ENCODE results near the gene SPC24. TPM values are rescaled to one million over a fixed set of nuclear protein-coding genes. Genes with fewer than 3 reads are reported as not detected.
"Not testable (repeated sequence)": the region's sequence is repeated elsewhere in the genome, so short reads cannot be mapped to it uniquely, and the experiment has no call there.

The SPC24 gene
- total RNA-seq, 2 donors from 2014 or later: 0.62 to 0.89 TPM

DNA sequence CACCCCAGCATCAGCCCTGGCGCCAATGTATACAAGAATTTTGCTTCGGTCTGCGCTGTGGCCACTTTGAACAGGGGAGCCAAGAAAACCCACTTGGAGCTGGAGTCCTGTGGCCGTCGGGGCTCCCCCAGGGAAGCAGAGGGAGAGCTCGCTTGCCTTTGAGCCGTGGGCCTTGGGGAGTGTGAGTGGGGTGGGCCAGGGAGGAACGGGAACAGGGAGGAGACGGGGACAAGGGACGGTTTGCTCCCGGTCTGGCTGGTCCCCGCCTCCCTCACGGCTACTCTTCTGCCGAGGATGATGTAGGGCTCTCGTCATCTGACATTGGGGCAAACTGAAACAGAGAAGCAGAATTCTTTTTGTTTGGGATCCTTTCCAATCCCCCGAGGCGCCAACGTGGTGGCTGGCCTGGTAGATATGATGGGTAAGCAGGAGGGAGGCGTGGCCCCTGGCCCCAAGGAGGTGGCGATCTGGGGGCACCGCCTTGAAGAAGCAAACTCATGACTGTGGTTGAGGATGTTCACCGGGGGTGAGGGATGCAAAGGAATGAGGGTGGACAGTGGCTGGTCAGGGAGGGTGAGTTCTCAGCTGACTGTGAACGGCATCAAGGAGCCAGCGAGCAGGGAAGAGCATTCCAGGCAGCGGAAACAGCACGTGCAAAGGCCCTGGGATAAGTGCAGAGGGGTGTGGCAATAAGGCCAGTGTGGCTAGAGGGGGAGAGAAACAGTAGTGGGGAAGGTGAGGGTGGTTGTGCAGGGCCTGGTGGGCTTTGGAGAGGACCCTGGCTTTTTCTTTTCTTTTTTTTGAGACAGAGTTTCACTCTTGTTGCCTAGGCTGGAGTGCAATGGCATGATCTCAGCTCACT lies 10.9 kb upstream of the SPC24 start:
- H3K4me3 Mint-ChIP-seq: no peak overlapping the region
- no peaks in the 10 kb centered on the region for H3K36me3 Mint-ChIP-seq (ENCODE audit: low read depth)
- peaks cover 5% of the 10 kb centered on the region for H3K27me3 Mint-ChIP-seq
- no peak for ATAC-seq
- no peak for DNase-seq
- H3K9me3 ChIP-seq (ENCODE audit: control insufficient read depth, low read length, poor library complexity, severe bottlenecking): no peaks in the 10 kb centered on the region
- H3K4me1 Mint-ChIP-seq: no peaks in the 10 kb centered on the region
- H3K27ac Mint-ChIP-seq: no peak overlapping the region

DNA sequence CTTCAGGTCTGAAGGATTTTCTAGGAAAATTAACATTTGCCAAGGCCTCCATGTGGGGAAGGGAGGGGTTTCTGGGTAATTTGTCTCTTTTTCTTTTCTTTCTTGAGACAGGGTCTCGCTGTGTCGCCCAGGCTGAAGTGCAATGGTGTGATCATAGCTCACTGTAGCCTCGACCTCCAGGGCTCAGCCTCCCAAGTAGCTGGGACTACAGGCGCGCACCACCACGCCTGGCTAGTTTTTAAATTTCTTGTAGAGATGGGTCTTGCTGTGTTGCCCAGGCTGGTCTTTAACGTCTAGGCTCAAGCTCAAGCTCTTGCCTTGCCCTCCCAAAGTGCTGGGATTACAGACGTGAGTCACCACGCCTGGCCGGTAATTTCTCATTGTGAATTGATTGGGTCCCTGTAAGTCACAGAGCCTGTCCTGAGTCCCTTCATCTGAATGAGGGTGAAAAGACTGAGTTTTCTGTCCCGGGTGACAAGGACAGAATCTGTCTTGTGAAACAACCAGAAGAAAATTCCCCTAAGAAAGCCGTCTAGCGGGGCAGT lies 10.0 kb upstream of the SPC24 start:
- Mint-ChIP-seq H3K36me3 (ENCODE audit: low read depth) (no peaks in the 10 kb centered on the region), H3K4me3 (no peak overlapping the region), H3K27me3 (peaks cover 5% of the 10 kb centered on the region), H3K4me1 (no peaks in the 10 kb centered on the region), H3K27ac (no peak overlapping the region)
- DNase-seq (no peak), ATAC-seq (no peak)
- no peaks in the 10 kb centered on the region for H3K9me3 ChIP-seq (ENCODE audit: control insufficient read depth, low read length, poor library complexity, severe bottlenecking)

GRCh38 chr19:11164879-11165406 lies 9.4 kb upstream of the SPC24 start:
- Mint-ChIP-seq H3K27me3 (peaks cover 5% of the 10 kb centered on the region), H3K4me1 (no peaks in the 10 kb centered on the region), H3K36me3 (ENCODE audit: low read depth) (no peaks in the 10 kb centered on the region), H3K27ac (no peak overlapping the region), H3K4me3 (no peak overlapping the region)
- DNase-seq (no peak), ATAC-seq (no peak)
- no peaks in the 10 kb centered on the region for H3K9me3 ChIP-seq (ENCODE audit: control insufficient read depth, low read length, poor library complexity, severe bottlenecking)

- H3K36me3 Mint-ChIP-seq (ENCODE audit: low read depth): no peaks in the 10 kb centered on the region
- no peaks in the 10 kb centered on the region for H3K4me1 Mint-ChIP-seq
- H3K4me3 Mint-ChIP-seq: no peak overlapping the region
- ATAC-seq (no peak), DNase-seq (no peak)
- no peaks in the 10 kb centered on the region for H3K9me3 ChIP-seq (ENCODE audit: control insufficient read depth, low read length, poor library complexity, severe bottlenecking)
- H3K27me3 Mint-ChIP-seq: peaks cover 5% of the 10 kb centered on the region
- no peak overlapping the region for H3K27ac Mint-ChIP-seq
Observed at GRCh38 chr19:11164296-11164695, 8.7 kb upstream of the SPC24 start.

DNA sequence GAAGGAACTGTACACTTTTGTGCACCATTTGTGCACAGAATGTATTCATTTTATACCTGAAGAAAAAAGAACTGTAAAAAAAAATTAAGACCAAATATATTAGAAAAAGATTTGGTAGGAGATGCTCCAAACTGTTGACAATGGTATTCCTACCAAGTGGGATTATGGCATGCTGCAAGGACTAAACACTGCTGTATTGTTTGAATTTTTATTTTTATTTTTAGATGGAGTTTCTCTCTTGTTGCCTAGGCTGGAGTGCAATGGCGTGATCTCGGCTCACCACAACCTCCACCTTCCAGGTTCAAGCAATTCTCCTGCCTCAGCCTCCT lies 4.8 kb upstream of the SPC24 start:
- not testable (repeated sequence) for H3K9me3 ChIP-seq (ENCODE audit: control insufficient read depth, low read length, poor library complexity, severe bottlenecking); ATAC-seq; H3K27ac Mint-ChIP-seq; H3K4me1 Mint-ChIP-seq; H3K4me3 Mint-ChIP-seq; H3K27me3 Mint-ChIP-seq; H3K36me3 Mint-ChIP-seq (ENCODE audit: low read depth); DNase-seq

GRCh38 chr19:11159598-11160439 lies 4.2 kb upstream of the SPC24 start:
- Mint-ChIP-seq H3K27ac (no peak overlapping the region), H3K4me3 (no peak overlapping the region), H3K36me3 (ENCODE audit: low read depth) (no peaks in the 10 kb centered on the region), H3K4me1 (peaks cover 3% of the 10 kb centered on the region), H3K27me3 (peaks cover 3% of the 10 kb centered on the region)
- no peak for DNase-seq
- H3K9me3 ChIP-seq (ENCODE audit: control insufficient read depth, low read length, poor library complexity, severe bottlenecking): no peaks in the 10 kb centered on the region
- no peak for ATAC-seq

DNA sequence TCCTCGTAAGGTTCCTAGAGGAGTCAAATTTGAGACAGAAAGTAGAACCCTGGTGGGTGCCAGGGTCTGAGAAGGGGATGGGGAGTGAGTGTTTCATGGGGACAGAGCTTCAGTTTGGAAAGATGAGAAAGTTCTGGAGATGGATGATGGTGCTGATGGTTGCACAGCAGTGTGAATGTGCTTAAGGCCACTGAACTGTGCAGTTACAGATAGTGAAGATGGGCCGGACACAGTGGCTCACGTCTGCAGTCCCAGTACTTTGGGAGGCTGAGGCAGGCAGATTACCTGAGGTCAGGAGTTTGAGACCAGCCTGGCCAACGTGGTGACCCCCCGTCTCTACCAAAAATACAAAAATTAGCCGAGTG lies 917 bp downstream of the SPC24 start:
- Mint-ChIP-seq H3K27ac (peak overlapping the region; percentile 88), H3K4me1 (peaks cover 8% of the 10 kb centered on the region), H3K4me3 (peak overlapping the region; percentile 90), H3K36me3 (ENCODE audit: low read depth) (no peaks in the 10 kb centered on the region), H3K27me3 (no peaks in the 10 kb centered on the region)
- DNase-seq (no peak), ATAC-seq (no peak)
- H3K9me3 ChIP-seq (ENCODE audit: control insufficient read depth, low read length, poor library complexity, severe bottlenecking): no peaks in the 10 kb centered on the region

GRCh38 chr19:11152318-11153062 lies 3.1 kb downstream of the SPC24 start:
- no peaks in the 10 kb centered on the region for H3K9me3 ChIP-seq (ENCODE audit: control insufficient read depth, low read length, poor library complexity, severe bottlenecking)
- H3K4me3 Mint-ChIP-seq: no peak overlapping the region
- no peaks in the 10 kb centered on the region for H3K27me3 Mint-ChIP-seq
- peaks cover 8% of the 10 kb centered on the region for H3K4me1 Mint-ChIP-seq
- ATAC-seq (no peak), DNase-seq (no peak)
- no peaks in the 10 kb centered on the region for H3K36me3 Mint-ChIP-seq (ENCODE audit: low read depth)
- H3K27ac Mint-ChIP-seq: peak overlapping the region; percentile 24

GRCh38 chr19:11151181-11151580 lies 4.4 kb downstream of the SPC24 start:
- no peaks in the 10 kb centered on the region for H3K9me3 ChIP-seq (ENCODE audit: control insufficient read depth, low read length, poor library complexity, severe bottlenecking)
- Mint-ChIP-seq H3K4me3 (no peak overlapping the region), H3K4me1 (peaks cover 8% of the 10 kb centered on the region), H3K27me3 (no peaks in the 10 kb centered on the region), H3K27ac (no peak overlapping the region), H3K36me3 (ENCODE audit: low read depth) (no peaks in the 10 kb centered on the region)
- no peak for ATAC-seq
- no peak for DNase-seq

DNA sequence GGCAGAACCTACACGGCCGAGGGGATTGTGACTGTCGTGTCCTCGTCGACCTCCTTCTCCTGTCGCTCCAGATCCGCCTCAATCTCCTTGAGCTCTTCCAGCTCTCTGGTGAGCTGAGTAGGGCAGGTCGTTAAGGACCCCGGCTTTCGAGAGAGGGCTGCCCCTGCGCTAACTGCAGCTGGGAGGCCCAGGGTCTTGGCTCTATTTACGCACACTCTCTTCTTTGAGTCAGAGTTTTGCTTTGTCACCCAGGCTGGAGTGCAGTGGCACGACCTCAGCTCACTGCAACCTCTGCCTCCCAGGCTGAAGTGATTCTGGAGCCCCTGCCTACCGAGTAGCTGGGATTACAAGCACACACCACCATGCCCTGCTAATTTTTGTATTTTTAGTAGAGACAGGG lies 7.6 kb downstream of the SPC24 start:
- Mint-ChIP-seq H3K4me3 (no peak overlapping the region), H3K27me3 (no peaks in the 10 kb centered on the region), H3K36me3 (ENCODE audit: low read depth) (no peaks in the 10 kb centered on the region), H3K4me1 (no peaks in the 10 kb centered on the region), H3K27ac (no peak overlapping the region)
- no peaks in the 10 kb centered on the region for H3K9me3 ChIP-seq (ENCODE audit: control insufficient read depth, low read length, poor library complexity, severe bottlenecking)
- DNase-seq (no peak), ATAC-seq (no peak)

- Mint-ChIP-seq H3K27ac (no peak overlapping the region), H3K36me3 (ENCODE audit: low read depth) (no peaks in the 10 kb centered on the region), H3K27me3 (no peaks in the 10 kb centered on the region), H3K4me1 (no peaks in the 10 kb centered on the region), H3K4me3 (no peak overlapping the region)
- no peak for DNase-seq
- ATAC-seq: no peak
- H3K9me3 ChIP-seq (ENCODE audit: control insufficient read depth, low read length, poor library complexity, severe bottlenecking): no peaks in the 10 kb centered on the region
Observed at GRCh38 chr19:11145536-11145924, 10.1 kb downstream of the SPC24 start.

- H3K4me1 Mint-ChIP-seq: peaks cover 6% of the 10 kb centered on the region
- no peaks in the 10 kb centered on the region for H3K36me3 Mint-ChIP-seq (ENCODE audit: low read depth)
- ATAC-seq (no peak), DNase-seq (no peak)
- no peaks in the 10 kb centered on the region for H3K27me3 Mint-ChIP-seq
- H3K4me3 Mint-ChIP-seq: no peak overlapping the region
- no peaks in the 10 kb centered on the region for H3K9me3 ChIP-seq (ENCODE audit: control insufficient read depth, low read length, poor library complexity, severe bottlenecking)
- no peak overlapping the region for H3K27ac Mint-ChIP-seq
Observed at GRCh38 chr19:11142528-11143171, 12.9 kb downstream of the SPC24 start.

Data from T-helper 17 cell (primary cell).